PC-3 (cell line): ENCODE measurements around the gene OSTC. TPM values are rescaled to one million over a fixed set of nuclear protein-coding genes. Genes with fewer than 3 reads are reported as not detected.
A peak's percentile ranks its signal among the peaks of the same experiment; 100 is the strongest.

ENCODE experiments used
- ATAC-seq: fragments of 200-7000 bp; cut with Tn5 transposase; 2 replicates; pipeline ENCODE4 v1.9.1; 2020; ENCODE audit warnings: mild to moderate bottlenecking, moderate library complexity
- BruUV-seq: library from RNA; stranded (reverse); fragments of 400-500 nt; replicated peaks from 2 replicates; lab custom pipeline; 2021; lab: Mats Ljungman, UMichigan
- CTCF ChIA-PET: fragments of 300-600 bp; sonication (Branson Sonifier 250); formaldehyde crosslinking; loops from one replicate; lab custom pipeline; 2022; ENCODE audit warnings: antibody characterized with exemption; lab: Charles Lee
- POLR2A ChIA-PET: fragments of 300-600 bp; sonication (Branson Sonifier 250); formaldehyde crosslinking; loops from one replicate; lab custom pipeline; 2022; ENCODE audit warnings: antibody characterized with exemption; ENCODE audit not compliant: unreplicated experiment; lab: Charles Lee
- DNase-seq: peaks from one replicate; pipeline ENCODE4 v3.0.0-alpha.2; 2015
- H2AFZ ChIP-seq: fragments of 300-600 bp; sonication (generic); 2 replicates; pipeline ENCODE4 v1.6.0; 2016; ENCODE audit warnings: antibody characterized with exemption, low read length
- H3F3A ChIP-seq: fragments of 300-600 bp; sonication (generic); one replicate; pipeline ENCODE4 v1.6.0; 2017; ENCODE audit warnings: antibody characterized with exemption, low read length, control low read depth, mild to moderate bottlenecking; ENCODE audit not compliant: unreplicated experiment
- H3K27ac ChIP-seq: fragments of 300-600 bp; sonication (generic); 2 replicates; pipeline ENCODE4 v1.5.1; 2016; ENCODE audit warnings: mild to moderate bottlenecking, low read length
- H3K27me3 ChIP-seq: fragments of 300-600 bp; sonication (generic); 2 replicates; pipeline ENCODE4 v1.6.1; 2016; ENCODE audit warnings: low read length, mixed read lengths
- H3K36me3 ChIP-seq: fragments of 300-600 bp; sonication (generic); 2 replicates; pipeline ENCODE4 v1.6.1; 2016; ENCODE audit warnings: low read depth, mixed run types, low read length, mixed read lengths
- H3K4me1 ChIP-seq: fragments of 300-600 bp; sonication (generic); 2 replicates; pipeline ENCODE4 v1.5.1; 2016; ENCODE audit warnings: low read length; ENCODE audit not compliant: insufficient read depth
- H3K4me2 ChIP-seq: fragments of 300-600 bp; sonication (generic); 2 replicates; pipeline ENCODE4 v1.6.0; 2016; ENCODE audit warnings: low read length
- H3K4me3 ChIP-seq: fragments of 300-600 bp; sonication (generic); 2 replicates; pipeline ENCODE4 v1.5.1; 2016; ENCODE audit warnings: mild to moderate bottlenecking, low read length, mixed read lengths
- H3K79me2 ChIP-seq: fragments of 300-600 bp; sonication (generic); 2 replicates; pipeline ENCODE4 v1.6.1; 2017; ENCODE audit warnings: low read length, mixed read lengths
- H3K9ac ChIP-seq: fragments of 300-600 bp; sonication (generic); 2 replicates; pipeline ENCODE4 v1.6.0; 2016; ENCODE audit warnings: mild to moderate bottlenecking, low read length
- H3K9me2 ChIP-seq: fragments of 300-600 bp; sonication (generic); replicated peaks from 2 replicates; pipeline ENCODE4 v1.6.1; 2016; ENCODE audit warnings: mixed run types, low read length, mixed read lengths
- H3K9me3 ChIP-seq: fragments of 300-600 bp; sonication (generic); 2 replicates; pipeline ENCODE4 v1.6.1; 2016; ENCODE audit warnings: low read length, mixed read lengths
- H4K20me1 ChIP-seq: fragments of 300-600 bp; sonication (generic); 2 replicates; pipeline ENCODE4 v1.6.1; 2016; ENCODE audit warnings: low read length, mixed read lengths
- CTCF ChIP-seq: fragments of 300-600 bp; sonication (generic); conservative IDR thresholded peaks from 2 replicates; pipeline ENCODE4 v1.5.1; 2017; ENCODE audit warnings: antibody characterized with exemption, low read depth, mild to moderate bottlenecking, low read length
- EZH2 ChIP-seq: fragments of 300-600 bp; sonication (generic); IDR thresholded peaks from one replicate; pipeline ENCODE4 v1.6.1; 2017; ENCODE audit warnings: antibody characterized with exemption, mild to moderate bottlenecking, low read length; ENCODE audit not compliant: unreplicated experiment
- EZH2phosphoT487 ChIP-seq: fragments of 300-600 bp; sonication (generic); IDR thresholded peaks from 2 replicates; pipeline ENCODE4 v1.6.1; 2018; ENCODE audit warnings: mild to moderate bottlenecking, antibody characterized with exemption, low read length, borderline replicate concordance
- intact Hi-C: fragments of 100-400 bp; cut with micrococcal nuclease; formaldehyde crosslinking; loops from 2 replicates; pipeline ENCODE4 v1.9.0; 2023
- total RNA-seq: library from RNA; depleted of rRNA; stranded (reverse); fragments of >200 nt; gene quantifications from 2 replicates; pipeline ENCODE4 v1.2.3, GENCODE V29; 2014

Gene OSTC
- total RNA-seq, 1 experiment from 2014 or later = 49.1 TPM

- TF ChIP-seq CTCF (no peak), EZH2phosphoT487 (no peak), EZH2 (no peak)
- Histone ChIP-seq H3K36me3 (peaks cover 38% of the 10 kb centered on the region), H3K79me2 (peaks cover 45% of the 10 kb centered on the region), H3K4me3 (peak within 1 kb of the TSS; percentile 100), H3F3A (no peaks in the 10 kb centered on the region), H3K27me3 (no peaks in the 10 kb centered on the region), H3K9me3 (no peaks in the 10 kb centered on the region), H3K9me2 (no peaks in the 10 kb centered on the region), H3K9ac (peak within 1 kb of the TSS; percentile 100), H4K20me1 (peaks cover 37% of the 10 kb centered on the region), H3K27ac (peak within 1 kb of the TSS; percentile 43), H3K4me1 (peaks cover 17% of the 10 kb centered on the region), H3K4me2 (peak within 1 kb of the TSS; percentile 91), H2AFZ (peak within 1 kb of the TSS; percentile 92)
- ChIA-PET CTCF (no interaction called here), POLR2A (interaction anchor here (0.6 kb wide), 1 partner anchor 23 kb away, joined by 15 read pairs; no protein-coding TSS in a partner anchor)
- peak; percentile 100 for ATAC-seq
- DNase-seq = peak; percentile 95
- intact Hi-C loops = loop anchor here (2.0 kb wide), 1 partner anchor 30 kb away; the partner anchor contains the start of gene OSTC
- TSS peak; percentile 91 for BruUV-seq
These were observed 30.1 kb upstream of the OSTC start, which contains the start of gene RPL34 for GRCh38 chr4:108620101-108620932. Gene RPL34 (plus strand): TSS chr4:108620576. CDS start chr4:108621960, 1,384 bp downstream.

GRCh38 chr4:108620933-108621905 lies 29.2 kb upstream of the OSTC start:
- H3K79me2 ChIP-seq = peaks cover 45% of the 10 kb centered on the region
- BruUV-seq = no TSS peak
- H3K27me3 ChIP-seq = no peaks in the 10 kb centered on the region
- H3K27ac ChIP-seq = peak overlapping the region; percentile 43
- POLR2A ChIA-PET = interaction anchor here (0.6 kb wide), 1 partner anchor 22 kb away, joined by 15 read pairs; no protein-coding TSS in a partner anchor
- peak overlapping the region; percentile 100 for H3K9ac ChIP-seq
- peak overlapping the region; percentile 92; the same call in 1 of the 2 replicates for H2AFZ ChIP-seq
- ATAC-seq (no peak), DNase-seq (no peak)
- H3K4me1 ChIP-seq = peaks cover 17% of the 10 kb centered on the region
- H3F3A ChIP-seq = no peaks in the 10 kb centered on the region
- H3K4me2 ChIP-seq = peak overlapping the region; percentile 91
- intact Hi-C loops = loop anchor here (2.0 kb wide), 1 partner anchor 30 kb away; the partner anchor contains the start of gene OSTC
- CTCF ChIA-PET = no interaction called here
- peaks cover 46% of the 10 kb centered on the region for H3K36me3 ChIP-seq
- TF ChIP-seq EZH2phosphoT487 (no peak), EZH2 (no peak), CTCF (no peak)
- H4K20me1 ChIP-seq = peaks cover 41% of the 10 kb centered on the region
- no peaks in the 10 kb centered on the region for H3K9me3 ChIP-seq
- peak overlapping the region; percentile 100 for H3K4me3 ChIP-seq
- H3K9me2 ChIP-seq = no peaks in the 10 kb centered on the region
